GM06990 (cell line): ENCODE data around the gene CEP20.

ENCODE experiments used
- DNase-seq: peaks from one replicate; pipeline ENCODE4 v3.0.0-alpha.2; 2011; ENCODE audit not compliant: insufficient read length; ENCODE audit errors: extremely low read depth
- H3K27me3 ChIP-seq: replicated peaks from 2 replicates; pipeline ENCODE4 v1.6.0; 2011; ENCODE audit warnings: low read length; ENCODE audit not compliant: control insufficient read depth, insufficient read depth
- H3K36me3 ChIP-seq: 2 replicates; pipeline ENCODE4 v1.5.1; 2011; ENCODE audit warnings: low read length; ENCODE audit not compliant: control insufficient read depth, insufficient read depth
- H3K4me3 ChIP-seq: replicated peaks from 2 replicates; pipeline ENCODE4 v1.5.1; 2011; ENCODE audit warnings: low read depth, mild to moderate bottlenecking, control low read depth, low read length
- TF ChIP-seq, protein P1 (sequence below): IDR thresholded peaks from 2 replicates; pipeline ENCODE4 v1.5.1; 2011; ENCODE audit warnings: low read length, control low read depth, mild to moderate bottlenecking, inconsistent platforms; ENCODE audit not compliant: insufficient read depth, poor library complexity, severe bottlenecking

CEP20 gene

DNA sequence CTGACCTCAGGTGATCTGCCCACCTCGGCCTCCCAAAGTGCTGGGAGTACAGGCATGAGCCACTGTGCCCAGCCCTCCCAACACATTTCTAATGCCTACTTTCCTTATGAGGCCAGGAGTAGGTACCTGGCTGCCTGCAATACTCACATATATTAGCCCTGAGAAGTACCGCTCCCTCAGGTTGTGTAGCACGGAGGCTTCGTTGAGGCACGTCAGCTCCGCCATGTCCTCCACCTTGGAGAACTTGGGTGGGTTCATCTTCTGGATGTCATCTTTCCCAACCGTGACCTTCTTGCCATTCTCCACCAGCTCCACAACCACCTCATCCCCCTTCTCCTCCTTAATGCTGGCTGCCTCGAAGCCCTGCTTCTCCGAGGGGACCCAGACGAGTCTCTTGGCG, 50.6 kb downstream of the CEP20 start:
- TF ChIP-seq, protein P1, sequence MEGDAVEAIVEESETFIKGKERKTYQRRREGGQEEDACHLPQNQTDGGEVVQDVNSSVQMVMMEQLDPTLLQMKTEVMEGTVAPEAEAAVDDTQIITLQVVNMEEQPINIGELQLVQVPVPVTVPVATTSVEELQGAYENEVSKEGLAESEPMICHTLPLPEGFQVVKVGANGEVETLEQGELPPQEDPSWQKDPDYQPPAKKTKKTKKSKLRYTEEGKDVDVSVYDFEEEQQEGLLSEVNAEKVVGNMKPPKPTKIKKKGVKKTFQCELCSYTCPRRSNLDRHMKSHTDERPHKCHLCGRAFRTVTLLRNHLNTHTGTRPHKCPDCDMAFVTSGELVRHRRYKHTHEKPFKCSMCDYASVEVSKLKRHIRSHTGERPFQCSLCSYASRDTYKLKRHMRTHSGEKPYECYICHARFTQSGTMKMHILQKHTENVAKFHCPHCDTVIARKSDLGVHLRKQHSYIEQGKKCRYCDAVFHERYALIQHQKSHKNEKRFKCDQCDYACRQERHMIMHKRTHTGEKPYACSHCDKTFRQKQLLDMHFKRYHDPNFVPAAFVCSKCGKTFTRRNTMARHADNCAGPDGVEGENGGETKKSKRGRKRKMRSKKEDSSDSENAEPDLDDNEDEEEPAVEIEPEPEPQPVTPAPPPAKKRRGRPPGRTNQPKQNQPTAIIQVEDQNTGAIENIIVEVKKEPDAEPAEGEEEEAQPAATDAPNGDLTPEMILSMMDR: no peak
- H3K27me3 ChIP-seq: no peaks in the 10 kb centered on the region; the same call in 1 of the 2 replicates
- no peak overlapping the region for H3K4me3 ChIP-seq
- no peak for DNase-seq
- no peaks in the 10 kb centered on the region for H3K36me3 ChIP-seq

DNA sequence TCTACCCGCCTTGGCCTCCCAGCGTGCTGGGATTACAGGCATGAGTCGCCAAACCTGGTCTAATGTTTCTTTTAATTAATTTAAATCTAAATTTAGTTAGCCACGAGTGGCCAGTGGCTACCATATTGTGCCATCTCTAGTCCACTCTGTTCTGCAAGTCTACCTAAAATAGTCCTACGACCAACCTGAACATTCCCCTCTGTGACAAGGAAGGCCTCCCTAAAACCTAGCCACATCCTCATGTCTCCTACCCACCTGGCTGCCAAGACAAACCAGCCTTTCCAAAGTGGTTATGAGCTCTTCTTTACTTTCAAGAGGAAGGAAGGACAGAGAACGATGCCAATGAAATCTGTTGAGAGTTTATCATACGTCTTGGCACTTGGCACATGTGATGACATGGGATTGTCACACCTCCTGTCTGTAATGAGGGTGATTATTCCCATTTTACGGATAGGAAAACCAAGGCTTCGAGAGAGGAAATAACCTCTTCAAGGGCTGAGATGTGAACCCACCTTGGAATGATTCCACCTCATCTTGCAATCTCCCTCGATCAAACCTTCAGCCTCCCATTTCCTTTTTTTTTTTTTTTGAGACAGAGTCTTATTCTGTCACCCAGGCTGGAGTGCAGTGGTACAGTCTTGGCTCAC, 51.3 kb downstream of the CEP20 start:
- TF ChIP-seq, protein P1: no peak
- DNase-seq: no peak

DNA sequence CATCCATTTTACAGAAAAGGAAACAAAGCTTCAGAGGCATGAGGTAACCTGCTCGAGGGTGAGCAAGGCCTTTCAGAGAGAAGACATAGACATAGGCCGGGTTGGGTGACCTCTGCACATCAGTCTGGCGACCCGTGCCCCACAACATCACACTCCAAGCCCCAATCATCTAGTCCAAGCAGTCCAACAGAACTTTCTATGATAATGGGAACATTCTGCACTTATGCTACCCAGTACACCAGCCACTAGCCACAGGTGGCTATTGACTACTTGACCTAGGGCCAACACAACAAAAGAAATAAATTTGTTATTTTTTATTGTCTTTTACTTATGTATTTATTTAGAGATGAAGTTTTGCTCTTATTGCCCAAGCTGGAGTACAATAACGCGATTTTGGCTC, 52.3 kb downstream of the CEP20 start:
- Histone ChIP-seq H3K27me3 (peaks cover 1% of the 10 kb centered on the region; the same call in 1 of the 2 replicates), H3K36me3 (no peaks in the 10 kb centered on the region), H3K4me3 (no peak overlapping the region)
- no peak for DNase-seq
- TF ChIP-seq, protein P1: no peak

More for the DNA sequence above, 51.3 kb downstream of the CEP20 start:
- Histone ChIP-seq H3K4me3 (no peak overlapping the region), H3K27me3 (peaks cover 1% of the 10 kb centered on the region; the same call in 1 of the 2 replicates), H3K36me3 (no peaks in the 10 kb centered on the region)

DNA sequence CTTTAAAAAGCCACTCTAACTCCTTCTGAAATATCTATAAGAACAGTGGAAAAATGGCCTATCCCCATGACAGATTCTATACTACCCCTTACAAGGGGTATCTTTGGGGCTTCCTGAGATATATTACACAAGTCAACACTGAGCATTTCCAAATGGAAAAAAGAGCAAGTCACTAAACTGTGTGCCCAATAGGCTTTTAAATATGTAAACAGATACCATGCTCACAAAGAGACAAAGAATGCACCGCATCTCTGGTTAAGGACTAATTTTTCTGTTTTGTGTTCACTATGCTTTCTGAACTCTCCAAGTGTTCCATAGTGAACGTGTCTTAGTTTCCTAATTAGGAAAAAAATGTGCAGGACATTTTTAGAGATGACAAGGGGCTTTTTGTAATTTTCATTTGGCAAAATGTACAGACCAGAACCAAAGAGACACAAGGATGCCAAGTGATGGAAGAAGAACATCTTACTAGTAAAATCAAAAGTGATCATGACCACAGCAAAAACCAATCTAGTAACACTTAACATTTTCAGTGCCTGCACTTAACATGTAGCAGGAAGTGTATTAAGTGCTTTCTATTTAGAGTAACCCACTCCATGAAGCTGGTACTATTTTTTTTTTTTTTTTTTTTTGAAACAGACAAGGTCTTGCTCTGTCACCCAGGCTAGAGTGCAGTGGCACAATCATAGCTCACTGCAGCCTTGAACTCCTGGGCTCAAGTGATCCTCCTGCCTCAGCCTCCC, 53.1 kb downstream of the CEP20 start:
- H3K4me3 ChIP-seq: no peak overlapping the region
- no peaks in the 10 kb centered on the region for H3K36me3 ChIP-seq
- no peak for DNase-seq
- TF ChIP-seq, protein P1: no peak
- peaks cover 1% of the 10 kb centered on the region; the same call in 1 of the 2 replicates for H3K27me3 ChIP-seq

DNA sequence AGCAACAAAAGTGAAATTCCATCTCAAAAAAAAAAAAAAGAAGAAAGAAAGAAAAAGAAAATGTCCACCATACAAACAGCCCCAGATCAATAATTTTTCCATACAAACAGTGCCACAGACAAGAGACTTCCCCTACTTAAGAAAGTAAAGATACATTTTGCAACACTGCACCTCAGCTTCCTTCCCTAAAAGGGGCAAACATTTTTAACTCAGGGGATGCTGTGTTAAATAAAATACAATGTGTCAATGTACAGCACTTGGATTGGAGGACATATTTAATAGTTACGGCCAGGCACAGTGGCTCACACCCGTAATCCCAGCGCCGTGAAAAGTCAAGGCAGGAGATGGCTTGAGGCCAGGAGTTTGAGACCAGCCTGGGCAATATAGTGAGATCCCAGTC, 53.9 kb downstream of the CEP20 start:
- TF ChIP-seq, protein P1: no peak
- Histone ChIP-seq H3K4me3 (no peak overlapping the region), H3K36me3 (no peaks in the 10 kb centered on the region), H3K27me3 (0 out of 2 replicates have a peak, but pooled peaks cover 1% of the 10 kb centered on the region)
- no peak for DNase-seq
